ENCODE results near the gene CENPE.

CENPE gene

GRCh38 chr4:103076747-103077347 is 121.3 kb downstream of the CENPE start, which contains the start of gene SLC9B2:
SLC9B2 (minus strand) TSS chr4:103076761; CDS start chr4:103067550, 9,211 bp downstream.
- DNase-seq (ENCODE audit: low read depth) = no peak

- DNase-seq (ENCODE audit: low read depth) = peak; percentile 31
Observed at GRCh38 chr4:103075894-103076746, 122.0 kb downstream of the CENPE start.

DNA sequence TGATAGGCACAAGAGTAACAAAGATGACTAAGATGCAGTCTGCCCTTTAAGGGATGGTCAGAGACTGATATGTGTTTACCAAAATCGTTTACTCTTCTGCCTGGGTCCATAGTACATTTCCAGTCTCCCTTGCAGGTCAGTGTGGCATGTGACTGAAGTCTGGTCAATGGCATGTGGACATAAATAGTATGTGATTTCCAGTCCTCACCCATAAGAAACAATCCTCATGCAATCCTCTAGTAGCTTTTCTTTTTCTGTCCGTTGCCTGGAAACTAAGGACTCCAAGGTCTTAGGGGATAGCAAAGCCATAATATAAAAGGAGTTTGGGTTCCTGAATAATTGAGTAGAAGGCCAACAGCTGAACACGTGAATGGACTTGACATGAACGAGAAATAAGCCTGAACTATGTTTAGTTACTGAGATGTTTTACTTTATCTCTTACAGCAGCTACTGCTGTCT is 122.7 kb downstream of the CENPE start:
- peak; percentile 32 for DNase-seq (ENCODE audit: low read depth)

DNA sequence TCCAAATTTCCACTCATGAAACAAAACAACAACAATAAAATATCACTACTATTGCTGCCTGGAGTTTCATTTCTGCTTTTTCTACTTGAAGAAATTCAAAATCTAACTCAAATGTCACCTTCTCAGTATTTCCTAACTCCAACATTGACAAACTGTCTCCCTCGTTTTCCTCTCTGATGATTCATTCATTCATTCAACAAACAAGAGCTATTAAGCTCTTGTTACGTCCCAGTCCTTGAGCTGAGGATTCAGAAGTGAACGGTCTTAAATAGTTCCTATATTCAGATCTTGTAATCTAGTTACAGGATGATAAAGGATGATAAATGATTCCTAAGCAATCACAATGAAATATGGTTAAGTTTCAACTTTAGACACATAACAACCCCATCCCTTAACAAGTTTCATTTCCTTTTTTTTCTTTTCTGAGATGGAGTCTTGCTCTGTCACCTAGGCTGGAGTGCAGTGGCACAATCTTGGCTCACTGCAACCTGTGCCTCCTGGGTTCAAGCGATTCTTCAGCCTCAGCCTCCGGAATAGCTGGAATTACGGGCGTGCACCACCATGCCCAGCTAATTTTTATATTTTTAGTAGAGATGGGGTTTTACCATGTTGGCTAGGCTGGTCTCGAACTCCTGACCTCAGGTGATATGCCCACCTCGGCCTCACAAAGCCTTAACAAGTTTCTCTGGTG is 123.3 kb downstream of the CENPE start:
- DNase-seq (ENCODE audit: low read depth) = no peak

DNA sequence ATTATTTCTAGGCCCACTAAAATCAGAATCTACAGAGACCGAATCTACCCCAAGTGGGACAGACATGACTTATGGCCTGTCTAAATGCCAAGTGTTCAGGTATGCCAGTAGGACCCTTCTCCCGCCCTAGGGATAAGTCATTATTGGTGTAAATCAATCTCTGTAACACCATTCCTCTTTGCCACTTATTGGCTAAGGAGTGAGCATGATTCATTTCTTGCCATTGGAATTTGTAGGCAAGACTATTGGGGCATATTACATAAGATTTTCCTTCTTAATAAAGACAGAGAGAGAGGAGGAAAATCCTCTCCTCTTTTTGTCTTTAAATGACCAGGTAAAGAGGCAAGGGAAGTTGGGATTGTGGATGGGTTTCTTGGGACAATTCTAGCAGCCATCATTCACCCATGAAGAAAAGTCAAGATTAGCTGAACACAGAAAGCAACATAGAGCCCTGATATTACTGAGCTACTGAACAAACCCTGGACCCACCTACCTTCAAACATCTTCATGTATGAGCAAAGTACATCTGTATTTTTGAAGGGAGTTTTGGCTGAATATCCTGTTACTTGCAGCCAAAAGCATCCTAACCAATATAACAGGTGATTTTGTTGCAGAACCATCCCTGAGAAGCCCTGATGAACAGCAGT is 124.2 kb downstream of the CENPE start:
- no peak for DNase-seq (ENCODE audit: low read depth)

- no peak for DNase-seq (ENCODE audit: low read depth)
Observed at GRCh38 chr4:103067841-103068547, 130.1 kb downstream of the CENPE start.

- no peak for DNase-seq (ENCODE audit: low read depth)
Observed at GRCh38 chr4:103060453-103061148, 137.5 kb downstream of the CENPE start.

Data from fibroblast of the conjunctiva (primary cell).